Measurements from ENCODE around the gene AQP9.

The AQP9 gene

DNA sequence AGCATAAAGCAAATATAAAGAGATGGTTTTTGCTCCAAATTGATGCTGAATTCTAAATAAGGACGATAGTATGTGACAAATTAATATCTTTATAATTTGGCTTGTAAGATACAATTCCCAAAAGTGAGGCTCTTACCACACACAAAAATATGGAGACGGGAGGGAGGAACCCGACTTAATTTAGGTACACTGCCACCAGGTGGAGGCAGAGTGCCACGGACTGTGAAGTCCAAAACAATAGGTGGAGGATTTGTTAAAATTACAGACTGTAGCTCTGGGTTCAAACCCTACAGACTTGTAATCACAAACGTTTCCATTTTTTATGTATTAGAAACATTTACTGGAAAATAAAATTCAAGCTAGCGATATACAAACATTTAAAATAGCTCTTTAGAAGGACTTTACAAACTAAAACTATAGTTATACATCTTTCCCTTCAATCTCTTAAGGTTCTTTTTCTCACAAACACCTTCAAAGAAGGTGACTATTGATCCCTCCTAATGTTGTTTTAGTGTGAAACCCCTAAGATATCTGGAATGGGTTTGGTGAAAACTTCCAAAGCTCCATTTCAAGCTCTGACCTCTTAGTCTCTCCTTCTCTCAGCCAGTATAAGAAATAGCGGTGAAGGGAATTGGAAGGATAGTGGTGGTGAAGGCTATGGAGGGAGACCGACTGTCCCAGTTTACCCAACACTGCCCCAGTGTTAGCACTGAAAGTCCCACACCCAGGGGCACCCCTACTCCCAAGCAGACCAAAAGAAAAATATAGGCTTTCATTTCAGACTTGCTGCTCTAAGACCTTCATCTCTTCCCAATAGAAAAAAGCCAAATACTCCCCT lies 89.7 kb downstream of the AQP9 start:
- peak; percentile 81 for DNase-seq (ENCODE audit: low spot score)

DNA sequence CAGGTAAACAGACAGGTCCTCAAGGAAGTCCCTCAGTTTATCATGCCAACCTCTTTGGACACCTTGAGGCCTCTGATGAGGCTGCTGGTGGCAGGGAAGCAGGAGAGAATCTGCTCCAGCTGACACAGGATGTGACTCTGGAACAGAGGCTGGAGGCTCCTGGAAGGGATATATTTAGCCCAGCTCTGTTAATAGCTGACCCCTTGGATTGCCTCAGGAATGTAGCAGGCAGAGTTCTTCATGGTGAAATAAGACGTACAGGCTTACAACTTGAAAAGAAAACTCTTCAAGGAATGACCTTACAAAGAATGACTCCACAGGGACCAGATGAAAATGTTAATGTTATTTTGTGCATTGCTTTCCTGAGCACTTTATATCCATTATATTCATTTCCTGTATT lies 90.5 kb downstream of the AQP9 start:
- DNase-seq (ENCODE audit: low spot score), result no peak

DNA sequence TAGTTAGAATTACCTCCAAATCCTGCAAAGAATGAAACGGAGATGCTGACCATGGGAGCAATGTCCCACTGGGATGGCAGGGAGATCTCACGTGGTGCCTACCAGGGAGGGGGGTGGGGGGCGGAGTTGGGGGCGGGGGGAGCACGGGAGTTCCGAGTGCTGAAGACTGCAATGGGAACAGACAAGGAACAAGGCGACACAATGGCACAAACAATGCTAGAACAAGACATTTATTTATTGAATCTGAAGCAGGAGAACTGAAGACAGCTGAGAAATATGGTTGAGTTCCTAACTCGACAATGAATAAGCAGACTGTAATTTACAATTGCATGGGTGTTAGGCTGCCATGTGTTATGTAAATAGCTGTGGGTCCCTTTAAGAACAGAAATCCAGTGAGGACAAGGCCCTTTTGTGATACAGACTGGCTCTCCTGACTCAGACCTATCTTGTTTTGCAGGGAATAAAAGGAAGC lies 91.2 kb downstream of the AQP9 start:
- DNase-seq (ENCODE audit: low spot score), result no peak

DNA sequence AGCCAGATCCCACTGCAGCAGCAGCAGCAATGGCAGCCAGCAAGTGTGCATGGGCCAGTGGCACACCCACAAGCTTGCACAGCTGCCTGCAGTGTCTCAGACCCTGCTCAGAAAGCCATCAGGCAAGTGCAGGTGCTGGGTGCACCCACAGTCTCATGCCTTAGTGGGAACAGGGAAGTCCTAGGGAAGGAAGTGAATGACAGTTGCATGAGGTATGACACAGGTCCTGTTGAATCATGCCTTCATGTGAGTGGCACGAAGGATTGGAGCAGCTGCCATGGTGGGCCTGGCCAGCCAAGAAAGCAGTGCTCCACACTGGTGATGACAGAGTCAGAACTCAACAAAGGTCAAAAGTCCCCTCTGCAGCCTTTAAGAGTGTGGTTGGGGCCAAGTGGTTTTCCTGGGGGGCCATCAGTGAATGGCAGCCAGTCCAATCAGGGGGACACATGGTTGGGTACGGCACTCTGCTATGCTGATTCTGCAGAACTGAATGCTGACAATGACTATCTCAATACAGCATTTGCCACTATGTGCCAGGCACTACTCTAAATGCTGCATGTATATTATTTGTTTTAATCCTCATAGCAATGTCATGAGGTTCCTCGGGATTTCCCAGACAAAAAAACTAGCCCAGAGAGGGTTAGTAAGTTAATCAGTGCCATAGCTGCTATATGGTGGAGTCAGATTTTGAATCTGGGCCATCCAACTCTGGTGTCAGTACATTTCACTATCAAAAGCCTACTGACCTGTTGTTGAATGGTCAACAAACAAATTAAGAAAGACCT lies 94.3 kb downstream of the AQP9 start:
- DNase-seq (ENCODE audit: low spot score), result no peak

DNA sequence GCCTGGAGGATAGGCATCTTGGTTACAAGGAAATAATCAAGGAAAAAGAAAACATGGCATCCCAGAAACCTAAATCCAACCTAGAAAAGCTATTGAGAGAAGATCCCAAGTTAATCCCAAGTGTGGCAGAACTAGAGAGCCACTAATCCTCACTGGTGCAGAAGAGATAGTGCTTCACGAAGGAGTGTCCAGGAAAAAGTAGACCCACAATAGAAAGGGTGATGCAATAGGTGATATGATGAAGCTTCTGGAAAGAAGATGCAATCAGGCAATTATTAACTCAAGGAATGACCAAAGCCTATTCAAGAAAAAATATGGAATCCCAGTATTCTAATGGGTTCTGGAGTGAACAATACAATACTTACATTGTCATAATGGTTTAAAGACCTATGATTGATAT lies 95.2 kb downstream of the AQP9 start:
- DNase-seq (ENCODE audit: low spot score), result no peak
